ENCODE results near the gene CEBPG. TPM values are rescaled to one million over a fixed set of nuclear protein-coding genes. Genes with fewer than 3 reads are reported as not detected.
A peak's percentile ranks its signal among the peaks of the same experiment; 100 is the strongest.

CEBPG gene
- total RNA-seq, 2 experiments from 2014 or later, result 26.2 to 26.3 TPM

- no peak overlapping the region for H3K27ac Mint-ChIP-seq
Measured at GRCh38 chr19:33405254-33405552, 31.7 kb downstream of the CEBPG start.

GRCh38 chr19:33405553-33406461 lies 32.3 kb downstream of the CEBPG start:
- H3K27ac Mint-ChIP-seq, result no peak overlapping the region
- ATAC-seq (ENCODE audit: low read depth) (no peak), DNase-seq (no peak)
- H3K9me3 Mint-ChIP-seq, result no peaks in the 10 kb centered on the region
- H3K27me3 Mint-ChIP-seq, result no peaks in the 10 kb centered on the region
- POLR2A ChIA-PET, result interaction anchor here (0.6 kb wide), 1 partner anchor 438 kb away, joined by 4 read pairs; no protein-coding TSS in a partner anchor
- H3K4me3 Mint-ChIP-seq, result no peak overlapping the region
- no peaks in the 10 kb centered on the region for H3K4me1 Mint-ChIP-seq
- no peaks in the 10 kb centered on the region for H3K36me3 Mint-ChIP-seq

More at GRCh38 chr19:33405254-33405552, 31.7 kb downstream of the CEBPG start:
- Mint-ChIP-seq H3K4me1 (no peaks in the 10 kb centered on the region), H3K27me3 (no peaks in the 10 kb centered on the region), H3K9me3 (no peaks in the 10 kb centered on the region), H3K36me3 (no peaks in the 10 kb centered on the region), H3K4me3 (no peak overlapping the region)
- POLR2A ChIA-PET, result interaction anchor here (0.6 kb wide), 1 partner anchor 438 kb away, joined by 4 read pairs; no protein-coding TSS in a partner anchor
- DNase-seq (no peak), ATAC-seq (ENCODE audit: low read depth) (no peak)

DNA sequence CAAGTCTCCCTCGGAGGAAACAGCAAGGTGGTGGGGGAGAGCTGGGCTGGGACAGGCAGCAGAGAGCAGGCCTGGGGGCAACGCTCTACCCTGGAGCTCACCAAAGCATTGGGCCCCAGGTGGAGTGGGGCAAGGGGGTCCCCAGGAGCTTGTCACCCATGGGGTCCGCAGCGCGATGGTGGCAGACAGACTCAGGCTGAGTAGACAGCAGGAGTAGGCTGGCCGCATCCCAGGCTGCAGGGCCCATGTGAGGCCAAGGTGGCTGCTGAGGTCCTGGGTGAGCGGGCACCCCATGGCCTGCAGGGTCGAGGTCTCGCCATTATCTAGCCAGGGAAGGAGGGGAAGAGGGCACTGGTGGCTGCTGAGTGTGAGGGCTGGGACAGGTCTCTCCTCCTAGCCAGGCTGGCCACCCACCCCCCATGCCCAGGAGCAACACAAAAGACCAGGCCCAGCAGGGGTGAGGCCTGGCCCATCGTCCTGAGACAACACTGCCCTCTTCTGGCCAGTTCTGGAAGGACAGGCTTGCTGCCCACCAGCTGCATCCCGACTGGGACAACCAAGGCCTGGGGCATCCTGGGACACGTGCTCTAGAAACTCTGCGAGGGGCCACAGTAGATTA lies 33.1 kb downstream of the CEBPG start:
- Mint-ChIP-seq H3K9me3 (no peaks in the 10 kb centered on the region), H3K4me1 (no peaks in the 10 kb centered on the region), H3K27ac (no peak overlapping the region), H3K4me3 (no peak overlapping the region), H3K36me3 (no peaks in the 10 kb centered on the region), H3K27me3 (no peaks in the 10 kb centered on the region)
- POLR2A ChIA-PET, result no interaction called here
- DNase-seq (peak; percentile 84), ATAC-seq (ENCODE audit: low read depth) (peak; percentile 60)

GRCh38 chr19:33407140-33407551 lies 33.6 kb downstream of the CEBPG start:
- no peaks in the 10 kb centered on the region for H3K4me1 Mint-ChIP-seq
- no peak overlapping the region for H3K27ac Mint-ChIP-seq
- POLR2A ChIA-PET, result no interaction called here
- no peaks in the 10 kb centered on the region for H3K9me3 Mint-ChIP-seq
- no peaks in the 10 kb centered on the region for H3K27me3 Mint-ChIP-seq
- H3K36me3 Mint-ChIP-seq, result no peaks in the 10 kb centered on the region
- no peak for DNase-seq
- no peak overlapping the region for H3K4me3 Mint-ChIP-seq
- no peak for ATAC-seq (ENCODE audit: low read depth)

GRCh38 chr19:33407716-33408115 lies 34.2 kb downstream of the CEBPG start:
- POLR2A ChIA-PET, result no interaction called here
- no peak overlapping the region for H3K27ac Mint-ChIP-seq

GRCh38 chr19:33408116-33408515 lies 34.6 kb downstream of the CEBPG start:
- ATAC-seq (ENCODE audit: low read depth), result no peak
- Mint-ChIP-seq H3K27me3 (no peaks in the 10 kb centered on the region), H3K36me3 (no peaks in the 10 kb centered on the region), H3K4me1 (no peaks in the 10 kb centered on the region), H3K27ac (no peak overlapping the region), H3K4me3 (no peak overlapping the region), H3K9me3 (no peaks in the 10 kb centered on the region)
- POLR2A ChIA-PET, result no interaction called here
- no peak for DNase-seq

More at GRCh38 chr19:33407716-33408115, 34.2 kb downstream of the CEBPG start:
- no peaks in the 10 kb centered on the region for H3K27me3 Mint-ChIP-seq
- no peaks in the 10 kb centered on the region for H3K4me1 Mint-ChIP-seq
- no peaks in the 10 kb centered on the region for H3K9me3 Mint-ChIP-seq
- ATAC-seq (ENCODE audit: low read depth), result no peak
- no peak for DNase-seq
- H3K4me3 Mint-ChIP-seq, result no peak overlapping the region
- H3K36me3 Mint-ChIP-seq, result no peaks in the 10 kb centered on the region

GRCh38 chr19:33408538-33409434 lies 35.3 kb downstream of the CEBPG start:
- no peaks in the 10 kb centered on the region for H3K4me1 Mint-ChIP-seq
- H3K27ac Mint-ChIP-seq, result no peak overlapping the region
- no peak for ATAC-seq (ENCODE audit: low read depth)
- no peak overlapping the region for H3K4me3 Mint-ChIP-seq
- H3K27me3 Mint-ChIP-seq, result no peaks in the 10 kb centered on the region
- POLR2A ChIA-PET, result no interaction called here
- no peak for DNase-seq
- no peaks in the 10 kb centered on the region for H3K36me3 Mint-ChIP-seq
- no peaks in the 10 kb centered on the region for H3K9me3 Mint-ChIP-seq

DNA sequence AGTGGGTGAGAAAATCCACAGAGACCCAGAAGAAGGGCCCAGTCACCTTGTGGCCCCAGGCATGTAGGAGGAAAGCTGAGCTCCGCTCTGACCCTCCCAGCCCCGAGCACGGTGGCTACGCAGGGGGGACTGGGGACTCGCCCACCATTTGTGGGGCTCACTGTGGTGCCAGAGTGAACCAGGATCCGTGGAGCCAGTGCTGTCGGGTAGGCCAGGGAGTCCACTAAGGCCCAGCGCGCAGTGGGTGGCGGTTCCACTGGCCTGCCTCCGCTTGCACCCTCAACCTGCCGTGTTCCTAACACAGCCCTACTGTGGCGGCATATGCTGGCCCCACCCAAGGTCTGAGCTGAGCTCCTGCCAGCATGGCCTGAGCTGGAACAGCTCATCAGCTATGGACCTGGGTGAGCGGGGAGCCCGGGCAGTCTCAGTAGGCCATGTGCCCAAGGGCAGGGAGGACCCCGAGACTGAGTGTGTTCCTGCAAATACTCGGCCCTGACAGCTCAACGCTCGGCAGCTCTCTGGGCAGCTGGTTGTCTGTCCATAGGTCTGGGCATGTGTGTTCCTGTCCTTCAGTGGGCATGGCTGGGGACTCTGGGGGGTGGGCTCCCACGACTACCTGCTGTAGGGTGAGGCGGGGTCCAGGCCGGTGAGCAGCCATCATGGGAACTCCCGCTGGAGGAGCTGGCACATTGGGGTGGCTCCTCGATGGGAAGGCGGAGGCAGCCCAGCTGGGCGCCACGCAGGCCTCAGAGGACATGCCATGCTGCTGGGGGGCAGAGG lies 36.6 kb downstream of the CEBPG start:
- no peak overlapping the region for H3K4me3 Mint-ChIP-seq
- no peaks in the 10 kb centered on the region for H3K36me3 Mint-ChIP-seq
- no peaks in the 10 kb centered on the region for H3K9me3 Mint-ChIP-seq
- POLR2A ChIA-PET, result no interaction called here
- H3K4me1 Mint-ChIP-seq, result no peaks in the 10 kb centered on the region
- no peak for ATAC-seq (ENCODE audit: low read depth)
- H3K27ac Mint-ChIP-seq, result no peak overlapping the region
- DNase-seq, result no peak
- H3K27me3 Mint-ChIP-seq, result no peaks in the 10 kb centered on the region

DNA sequence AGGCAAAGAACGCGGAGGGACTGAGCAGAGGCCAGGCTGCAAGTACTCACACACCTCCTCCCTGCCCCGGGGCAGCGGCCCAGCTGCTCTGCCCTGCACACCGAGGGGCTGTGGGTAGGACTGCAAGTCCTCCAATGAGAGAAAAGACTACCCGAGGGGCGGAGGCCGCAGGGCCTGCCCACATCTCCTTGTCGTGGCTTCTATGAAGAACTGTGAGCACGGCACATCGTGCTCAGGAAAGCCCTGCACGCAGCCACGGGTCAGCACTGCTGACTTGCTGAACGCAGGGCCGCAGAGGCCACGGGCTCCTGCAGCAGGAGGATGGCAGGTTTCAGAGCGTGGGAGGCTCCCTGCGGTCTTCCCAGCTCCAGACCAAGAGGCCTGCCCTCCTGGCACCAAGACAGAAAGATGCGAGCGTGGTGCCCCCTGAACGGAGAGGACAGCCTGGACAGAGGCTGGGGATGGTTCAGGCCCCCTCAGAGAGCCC lies 37.4 kb downstream of the CEBPG start:
- Mint-ChIP-seq H3K4me1 (no peaks in the 10 kb centered on the region), H3K36me3 (no peaks in the 10 kb centered on the region), H3K27ac (no peak overlapping the region), H3K4me3 (no peak overlapping the region), H3K9me3 (no peaks in the 10 kb centered on the region), H3K27me3 (no peaks in the 10 kb centered on the region)
- ATAC-seq (ENCODE audit: low read depth) (no peak), DNase-seq (no peak)
- POLR2A ChIA-PET, result no interaction called here

- H3K27me3 Mint-ChIP-seq, result no peaks in the 10 kb centered on the region
- no peaks in the 10 kb centered on the region for H3K36me3 Mint-ChIP-seq
- DNase-seq (no peak), ATAC-seq (ENCODE audit: low read depth) (no peak)
- no peak overlapping the region for H3K27ac Mint-ChIP-seq
- H3K4me3 Mint-ChIP-seq, result no peak overlapping the region
- H3K9me3 Mint-ChIP-seq, result no peaks in the 10 kb centered on the region
- H3K4me1 Mint-ChIP-seq, result peaks cover 2% of the 10 kb centered on the region
- POLR2A ChIA-PET, result no interaction called here
Measured at GRCh38 chr19:33411621-33412180, 38.2 kb downstream of the CEBPG start.

GRCh38 chr19:33412601-33413425 lies 39.3 kb downstream of the CEBPG start:
- no peak for ATAC-seq (ENCODE audit: low read depth)
- Mint-ChIP-seq H3K27ac (no peak overlapping the region), H3K36me3 (no peaks in the 10 kb centered on the region), H3K9me3 (no peaks in the 10 kb centered on the region), H3K4me3 (no peak overlapping the region), H3K4me1 (peaks cover 2% of the 10 kb centered on the region), H3K27me3 (no peaks in the 10 kb centered on the region)
- DNase-seq, result no peak
- POLR2A ChIA-PET, result no interaction called here

DNA sequence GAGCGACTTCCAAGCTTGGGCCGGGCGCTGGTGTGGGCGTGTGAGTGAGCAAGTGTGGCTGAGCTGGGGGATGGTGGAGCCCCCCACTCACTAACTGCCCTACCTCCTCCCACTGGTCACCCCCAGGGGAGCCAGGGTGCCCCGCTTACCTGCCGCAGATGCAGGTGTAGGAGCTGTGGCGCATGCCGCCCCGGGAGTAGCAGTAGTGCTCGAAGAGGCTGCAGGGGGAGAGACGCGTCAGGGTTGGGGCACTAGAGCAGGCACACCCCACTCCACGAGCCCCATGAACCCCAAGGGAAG lies 39.9 kb downstream of the CEBPG start:
- DNase-seq, result no peak
- no peaks in the 10 kb centered on the region for H3K27me3 Mint-ChIP-seq
- peaks cover 2% of the 10 kb centered on the region for H3K4me1 Mint-ChIP-seq
- no peak for ATAC-seq (ENCODE audit: low read depth)
- H3K9me3 Mint-ChIP-seq, result no peaks in the 10 kb centered on the region
- H3K36me3 Mint-ChIP-seq, result no peaks in the 10 kb centered on the region
- H3K4me3 Mint-ChIP-seq, result no peak overlapping the region
- no peak overlapping the region for H3K27ac Mint-ChIP-seq
- POLR2A ChIA-PET, result no interaction called here
